OCI-LY7 (cell line): ENCODE data around the gene LDHAL6B. TPM values are rescaled to one million over a fixed set of nuclear protein-coding genes. Genes with fewer than 3 reads are reported as not detected.

ENCODE experiments used
- BruUV-seq: library from RNA; stranded (reverse); fragments of 400-500 nt; replicated peaks from 2 replicates; lab custom pipeline; 2021; lab: Mats Ljungman, UMichigan
- CTCF ChIA-PET: fragments of 300-600 bp; sonication (Branson Sonifier 250); formaldehyde crosslinking; loops from one replicate; lab custom pipeline; 2022; ENCODE audit warnings: antibody characterized with exemption; ENCODE audit not compliant: unreplicated experiment; lab: Charles Lee
- POLR2A ChIA-PET: fragments of 300-600 bp; sonication (Branson Sonifier 250); formaldehyde crosslinking; loops from one replicate; lab custom pipeline; 2022; ENCODE audit warnings: antibody characterized with exemption; lab: Charles Lee
- DNase-seq: peaks from one replicate; pipeline ENCODE4 v3.0.0-alpha.2; 2015; ENCODE audit warnings: low spot score
- H2AFZ ChIP-seq: fragments of 200-600 bp; sonication (generic), shearing (Covaris generic); 2 replicates; pipeline ENCODE4 v1.6.1; 2014; ENCODE audit warnings: mild to moderate bottlenecking, antibody characterized with exemption, low read length, moderate library complexity
- H3K27ac ChIP-seq: fragments of 200-600 bp; sonication (generic); 2 replicates; pipeline ENCODE4 v1.5.1; 2014; ENCODE audit warnings: mixed run types, low read depth, mild to moderate bottlenecking, moderate library complexity, low read length, inconsistent platforms; ENCODE audit not compliant: poor library complexity, severe bottlenecking
- H3K36me3 ChIP-seq: fragments of 200-600 bp; sonication (generic); 2 replicates; pipeline ENCODE4 v1.6.1; 2014; ENCODE audit warnings: mild to moderate bottlenecking, antibody characterized with exemption, low read length, moderate library complexity, mixed read lengths; ENCODE audit not compliant: insufficient read depth
- H3K4me1 ChIP-seq: fragments of 200-600 bp; sonication (generic); 2 replicates; pipeline ENCODE4 v1.5.1; 2014; ENCODE audit warnings: mild to moderate bottlenecking, low read length; ENCODE audit not compliant: insufficient read depth, poor library complexity, severe bottlenecking
- H3K4me2 ChIP-seq: fragments of 200-600 bp; sonication (generic); 2 replicates; pipeline ENCODE4 v1.6.1; 2014; ENCODE audit warnings: mild to moderate bottlenecking, low read length
- H3K4me3 ChIP-seq: fragments of 200-600 bp; sonication (generic); 2 replicates; pipeline ENCODE4 v1.5.1; 2014; ENCODE audit warnings: mild to moderate bottlenecking, low read depth, low read length; ENCODE audit not compliant: poor library complexity, severe bottlenecking
- H3K79me2 ChIP-seq: fragments of 200-600 bp; sonication (generic); 2 replicates; pipeline ENCODE4 v1.6.1; 2016; ENCODE audit warnings: low read depth, mild to moderate bottlenecking, low read length, moderate library complexity, mixed read lengths; ENCODE audit not compliant: insufficient read depth
- H3K9me2 ChIP-seq: fragments of 200-600 bp; sonication (generic); 2 replicates; pipeline ENCODE4 v1.6.1; 2016; ENCODE audit warnings: mild to moderate bottlenecking, low read length, mixed read lengths; ENCODE audit not compliant: insufficient read depth
- H3K9me3 ChIP-seq: fragments of 200-600 bp; sonication (generic); 2 replicates; pipeline ENCODE4 v1.6.1; 2014; ENCODE audit warnings: mild to moderate bottlenecking, mixed run types, low read length, mixed read lengths
- H4K20me1 ChIP-seq: fragments of 200-600 bp; sonication (generic); 2 replicates; pipeline ENCODE4 v1.6.1; 2014; ENCODE audit warnings: mild to moderate bottlenecking, antibody characterized with exemption, low read length, moderate library complexity, mixed read lengths; ENCODE audit not compliant: insufficient read depth
- EZH2phosphoT487 ChIP-seq: fragments of 200-600 bp; sonication (generic); IDR thresholded peaks from 2 replicates; pipeline ENCODE4 v1.6.1; 2018; ENCODE audit warnings: low read depth, borderline replicate concordance, mild to moderate bottlenecking, mixed run types, antibody characterized with exemption, low read length, moderate library complexity, mixed read lengths
- intact Hi-C: fragments of 100-400 bp; cut with micrococcal nuclease; formaldehyde crosslinking; loops from one replicate; pipeline ENCODE4 v1.10.0; 2022; ENCODE audit not compliant: unreplicated experiment
- total RNA-seq, 2 experiments: library from RNA; depleted of rRNA in 1 of 2; stranded (reverse); fragments of >200 nt in 1 of 2; shearing (Covaris generic) in 1 of 2; gene quantifications; 2 replicates each; pipeline ENCODE4 v1.2.3, GENCODE V29; 2014 to 2022
- TF ChIP-seq, protein P1 (sequence below): fragments of 200-600 bp; sonication (generic); conservative IDR thresholded peaks from 2 replicates; pipeline ENCODE4 v1.5.1; 2014; ENCODE audit warnings: mild to moderate bottlenecking, antibody characterized with exemption, low read length, moderate library complexity, mixed read lengths

The LDHAL6B gene
- total RNA-seq, 2 experiments from 2014 or later, result 0.09 TPM; not detected in 1

- no peak overlapping the region for H2AFZ ChIP-seq
- H3K4me2 ChIP-seq, result no peak overlapping the region
- H3K9me2 ChIP-seq, result no peaks in the 10 kb centered on the region
- no peak overlapping the region for H3K4me3 ChIP-seq
- no peak for TF ChIP-seq EZH2phosphoT487
- TF ChIP-seq, protein P1, sequence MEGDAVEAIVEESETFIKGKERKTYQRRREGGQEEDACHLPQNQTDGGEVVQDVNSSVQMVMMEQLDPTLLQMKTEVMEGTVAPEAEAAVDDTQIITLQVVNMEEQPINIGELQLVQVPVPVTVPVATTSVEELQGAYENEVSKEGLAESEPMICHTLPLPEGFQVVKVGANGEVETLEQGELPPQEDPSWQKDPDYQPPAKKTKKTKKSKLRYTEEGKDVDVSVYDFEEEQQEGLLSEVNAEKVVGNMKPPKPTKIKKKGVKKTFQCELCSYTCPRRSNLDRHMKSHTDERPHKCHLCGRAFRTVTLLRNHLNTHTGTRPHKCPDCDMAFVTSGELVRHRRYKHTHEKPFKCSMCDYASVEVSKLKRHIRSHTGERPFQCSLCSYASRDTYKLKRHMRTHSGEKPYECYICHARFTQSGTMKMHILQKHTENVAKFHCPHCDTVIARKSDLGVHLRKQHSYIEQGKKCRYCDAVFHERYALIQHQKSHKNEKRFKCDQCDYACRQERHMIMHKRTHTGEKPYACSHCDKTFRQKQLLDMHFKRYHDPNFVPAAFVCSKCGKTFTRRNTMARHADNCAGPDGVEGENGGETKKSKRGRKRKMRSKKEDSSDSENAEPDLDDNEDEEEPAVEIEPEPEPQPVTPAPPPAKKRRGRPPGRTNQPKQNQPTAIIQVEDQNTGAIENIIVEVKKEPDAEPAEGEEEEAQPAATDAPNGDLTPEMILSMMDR, result no peak
- intact Hi-C loops, result no loop called here
- no TSS peak for BruUV-seq
- ChIA-PET CTCF (no interaction called here), POLR2A (interaction anchor here (0.9 to 1.6 kb wide), 3 partner anchors 10 to 261 kb away, joined by 3 to 5 read pairs (median 4); no protein-coding TSS in a partner anchor)
- DNase-seq, result no peak
- no peaks in the 10 kb centered on the region for H3K9me3 ChIP-seq
- no peaks in the 10 kb centered on the region for H4K20me1 ChIP-seq
- H3K79me2 ChIP-seq, result no peaks in the 10 kb centered on the region
- H3K36me3 ChIP-seq, result no peaks in the 10 kb centered on the region
- H3K27ac ChIP-seq, result no peak overlapping the region
- H3K4me1 ChIP-seq, result peaks cover 4% of the 10 kb centered on the region
Observed at GRCh38 chr15:59166166-59166565, 40.5 kb upstream of the LDHAL6B start.

GRCh38 chr15:59166601-59167265 is 39.9 kb upstream of the LDHAL6B start:
- intact Hi-C loops, result no loop called here
- H3K36me3 ChIP-seq, result no peaks in the 10 kb centered on the region
- no peaks in the 10 kb centered on the region for H4K20me1 ChIP-seq
- ChIA-PET CTCF (no interaction called here), POLR2A (interaction anchor here (0.9 to 1.6 kb wide), 3 partner anchors 11 to 261 kb away, joined by 3 to 5 read pairs (median 4); no protein-coding TSS in a partner anchor)
- no peak overlapping the region for H2AFZ ChIP-seq
- H3K9me3 ChIP-seq, result no peaks in the 10 kb centered on the region
- H3K9me2 ChIP-seq, result no peaks in the 10 kb centered on the region
- no peak overlapping the region for H3K27ac ChIP-seq
- DNase-seq, result no peak
- H3K4me2 ChIP-seq, result no peak overlapping the region
- H3K4me1 ChIP-seq, result peaks cover 4% of the 10 kb centered on the region
- H3K4me3 ChIP-seq, result no peak overlapping the region
- no TSS peak for BruUV-seq
- no peaks in the 10 kb centered on the region for H3K79me2 ChIP-seq
- TF ChIP-seq EZH2phosphoT487, result no peak
- TF ChIP-seq, protein P1, result no peak

DNA sequence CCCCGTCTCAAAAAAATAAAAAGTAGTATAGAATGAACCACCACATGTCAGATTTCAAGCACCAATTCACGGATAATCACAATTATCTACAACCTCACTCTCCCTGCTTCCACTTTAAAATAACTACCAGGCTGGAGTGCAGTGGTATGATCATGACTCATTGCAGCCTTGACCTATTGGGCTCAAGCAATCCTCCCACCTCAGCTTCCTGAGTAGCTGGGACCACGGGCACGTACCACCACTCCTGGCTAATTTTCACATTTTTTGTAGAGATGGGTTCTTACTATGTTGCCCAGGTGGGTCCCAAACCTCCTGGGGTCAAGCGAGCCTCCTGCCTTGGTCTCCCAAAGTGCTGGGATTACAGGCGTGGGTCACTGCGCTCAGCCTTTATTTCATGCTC is 38.1 kb upstream of the LDHAL6B start:
- BruUV-seq, result no TSS peak
- Histone ChIP-seq H3K4me3 (no peak overlapping the region), H3K4me1 (peaks cover 4% of the 10 kb centered on the region), H4K20me1 (no peaks in the 10 kb centered on the region), H2AFZ (no peak overlapping the region), H3K9me3 (no peaks in the 10 kb centered on the region), H3K4me2 (no peak overlapping the region), H3K36me3 (no peaks in the 10 kb centered on the region), H3K79me2 (no peaks in the 10 kb centered on the region), H3K9me2 (no peaks in the 10 kb centered on the region), H3K27ac (no peak overlapping the region)
- TF ChIP-seq EZH2phosphoT487, result no peak
- TF ChIP-seq, protein P1, result no peak
- ChIA-PET CTCF (no interaction called here), POLR2A (no interaction called here)
- DNase-seq, result no peak
- intact Hi-C loops, result no loop called here
